Cardiac septum (tissue), 1 donor: ENCODE results near the gene OLA1. TPM values are rescaled to one million over a fixed set of nuclear protein-coding genes. Genes with fewer than 3 reads are reported as not detected.

Source experiments
- DNase-seq: peaks from one replicate; pipeline ENCODE4 v3.0.0-alpha.2; 2020; ENCODE audit warnings: low spot score
- intact Hi-C: fragments of 100-400 bp; cut with DNase I; formaldehyde crosslinking; loops from one replicate; pipeline ENCODE4 v1.14.0; 2022
- total RNA-seq: library from RNA; stranded (reverse); fragmentation: NEBNext Ultra II Directional; extraction: Animal tissue kit (Norgen Biotek cat#: 25700); gene quantifications from one replicate; pipeline ENCODE4 v1.2.1, GENCODE V29; 2021
- donor health status: DM: no; HTN: no; CAD: no.

OLA1 gene
- total RNA-seq, 1 donor from 2014 or later = 51.2 TPM

DNA sequence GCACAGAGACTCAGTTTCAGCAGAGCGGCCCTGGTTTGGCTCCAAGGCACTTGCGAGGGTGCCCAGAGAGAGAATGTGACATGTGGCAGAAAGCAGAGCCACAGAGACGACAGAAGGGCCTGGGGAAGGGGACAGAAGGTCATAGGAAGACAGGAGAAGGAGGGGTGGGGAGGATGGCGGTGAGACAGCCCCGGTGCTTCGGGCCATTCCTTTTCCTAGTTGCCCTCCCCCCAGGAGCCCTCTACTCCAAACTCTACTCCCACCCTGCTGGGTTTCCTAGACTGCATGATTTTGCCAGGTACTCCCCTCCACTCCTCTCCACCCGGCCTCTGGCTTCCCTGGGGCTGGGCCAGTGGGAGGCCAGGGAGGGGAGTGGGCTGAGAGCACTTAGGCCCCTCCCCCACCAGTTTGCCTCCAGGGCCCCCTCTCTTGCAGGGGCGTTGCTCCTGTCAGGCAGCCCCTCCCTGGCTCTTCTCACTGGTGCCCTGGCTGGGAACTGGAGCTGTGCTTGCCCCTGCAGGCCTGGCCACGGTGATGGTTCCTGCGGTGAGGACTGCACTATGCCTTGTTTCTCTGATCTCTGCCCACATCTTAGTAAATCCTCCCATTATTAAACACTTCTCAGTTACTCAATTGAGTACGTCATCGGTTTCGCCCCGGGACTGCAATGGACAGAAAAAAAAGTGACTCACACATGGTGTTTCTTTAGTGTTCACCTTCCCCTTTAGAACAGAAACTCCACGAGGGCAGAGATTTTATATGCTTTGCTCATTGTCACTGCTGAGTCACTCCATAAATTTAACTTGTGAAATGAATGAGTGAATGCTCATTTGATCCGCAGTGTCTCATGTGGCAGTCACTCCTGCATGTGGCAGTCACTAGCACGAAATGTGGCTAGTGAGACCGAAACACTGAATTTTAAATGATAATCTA lies 224.5 kb downstream of the OLA1 start:
- no peak for DNase-seq
- intact Hi-C loops = loop anchor here (2.0 kb wide), 2 partner anchors 19 to 59 kb away; partner anchors contain the start of gene SP3

Other genes starting within 250 kb of the OLA1 start
- gene SP9, start 86.4 kb upstream of the OLA1 start, total RNA-seq = not detected
- gene SCRN3, start 147.2 kb upstream of the OLA1 start, total RNA-seq = 39.4 TPM
- 10.9 TPM for gene GPR155, start 238.5 kb upstream of the OLA1 start, total RNA-seq